Ammon's horn (tissue), 1 donor: ENCODE measurements around the gene MYH6.
A peak's percentile ranks its signal among the peaks of the same experiment; 100 is the strongest.
"Not testable (repeated sequence)": the region's sequence is repeated elsewhere in the genome, so short reads cannot be mapped to it uniquely, and the experiment has no call there.

Experiments
- DNase-seq: peaks from one replicate; pipeline ENCODE4 v3.0.0-alpha.2; 2016; ENCODE audit warnings: low spot score

Gene MYH6

DNA sequence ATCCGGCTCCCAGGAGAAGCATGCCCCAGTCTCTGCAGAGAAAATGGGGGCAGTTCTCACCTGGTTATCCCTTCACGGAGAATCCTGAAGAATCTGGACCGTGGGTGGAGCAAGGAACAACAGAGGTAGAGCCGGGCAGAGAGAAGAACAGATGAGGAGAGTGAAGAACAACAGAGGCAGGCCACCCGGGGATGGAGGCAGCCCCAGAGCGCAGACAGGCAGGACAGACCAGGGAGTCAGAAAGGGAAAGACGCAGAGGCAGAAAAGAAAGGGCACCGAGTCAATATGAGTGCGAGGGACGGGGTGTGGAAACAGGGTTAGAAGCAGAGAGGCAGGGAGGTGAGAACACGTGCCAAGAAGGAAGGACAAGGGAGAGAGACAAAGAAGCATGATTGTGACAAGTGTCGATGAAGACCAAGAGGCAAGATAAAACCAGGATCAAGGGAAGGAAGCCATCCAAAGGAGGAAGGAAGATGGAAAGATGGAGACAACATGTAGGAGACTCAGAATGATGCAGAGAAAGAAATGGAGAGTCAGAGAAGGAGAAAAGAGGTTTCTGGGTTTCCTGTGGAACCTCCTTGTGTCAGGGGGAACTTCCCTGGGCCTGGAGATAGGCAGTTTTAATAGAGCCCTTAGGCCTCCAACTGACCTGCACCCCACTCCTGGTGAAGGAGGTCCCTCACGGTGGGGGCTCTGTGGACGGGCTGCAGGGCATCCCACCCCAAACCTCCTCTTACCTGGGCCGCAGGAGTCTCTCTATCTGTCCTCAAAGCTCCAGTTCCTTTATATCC, at the start of gene MYH6:
TSS of gene MYH6 (minus strand) at position 758 of the 791 bp plus-strand sequence. CDS start 1,050 bp downstream, outside the sequence.
- DNase-seq: no peak

GRCh38 chr14:23456883-23457586, 49.0 kb upstream of the MYH6 start:
- DNase-seq: not testable (repeated sequence)

DNA sequence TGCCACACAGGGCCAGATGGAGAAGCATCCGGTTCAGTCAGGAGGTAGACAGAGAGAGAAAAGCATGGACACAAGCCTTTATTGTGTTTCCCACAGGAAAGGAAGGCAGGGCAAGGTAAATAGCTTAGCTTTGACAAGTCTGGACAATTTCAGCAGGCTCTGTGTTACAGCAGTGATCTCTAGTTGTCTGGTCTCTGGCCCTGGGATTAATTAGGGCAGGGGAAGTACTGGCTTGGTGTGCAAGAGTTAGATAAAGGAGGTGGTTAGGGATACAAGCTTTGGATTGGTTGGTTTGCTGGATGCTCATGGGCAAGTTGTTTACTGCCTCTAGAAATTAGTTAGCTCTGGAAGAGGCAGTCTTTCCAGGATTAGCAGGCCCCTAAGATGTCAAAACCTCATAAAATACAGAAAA, 46.4 kb upstream of the MYH6 start:
- DNase-seq: no peak

- no peak for DNase-seq
Observed at GRCh38 chr14:23452237-23452636, 44.2 kb upstream of the MYH6 start.

GRCh38 chr14:23450379-23450778, 42.3 kb upstream of the MYH6 start:
- DNase-seq: no peak

DNA sequence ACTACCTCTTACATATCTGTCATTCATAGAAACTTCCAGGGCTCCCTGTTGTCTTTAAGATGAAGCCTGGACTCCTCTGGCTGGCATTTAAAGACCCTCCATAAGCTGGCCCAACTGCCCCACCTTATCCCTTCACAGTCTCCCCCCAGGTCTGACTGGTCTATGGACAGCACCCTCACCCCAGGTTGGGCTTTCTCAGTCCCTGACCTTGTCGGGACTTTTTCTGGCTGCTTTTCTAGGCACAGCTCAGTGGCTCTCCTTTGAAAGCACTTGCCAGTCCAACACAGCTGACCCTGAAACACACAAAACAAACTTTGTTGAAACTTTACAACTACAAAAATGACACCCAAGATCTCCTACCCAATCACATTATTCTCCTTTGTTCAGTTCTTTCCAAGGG, 41.2 kb upstream of the MYH6 start:
- no peak for DNase-seq

- DNase-seq: no peak
Observed at GRCh38 chr14:23447361-23448350, 39.6 kb upstream of the MYH6 start.

- no peak for DNase-seq
Observed at GRCh38 chr14:23446291-23446851, 38.3 kb upstream of the MYH6 start.

DNA sequence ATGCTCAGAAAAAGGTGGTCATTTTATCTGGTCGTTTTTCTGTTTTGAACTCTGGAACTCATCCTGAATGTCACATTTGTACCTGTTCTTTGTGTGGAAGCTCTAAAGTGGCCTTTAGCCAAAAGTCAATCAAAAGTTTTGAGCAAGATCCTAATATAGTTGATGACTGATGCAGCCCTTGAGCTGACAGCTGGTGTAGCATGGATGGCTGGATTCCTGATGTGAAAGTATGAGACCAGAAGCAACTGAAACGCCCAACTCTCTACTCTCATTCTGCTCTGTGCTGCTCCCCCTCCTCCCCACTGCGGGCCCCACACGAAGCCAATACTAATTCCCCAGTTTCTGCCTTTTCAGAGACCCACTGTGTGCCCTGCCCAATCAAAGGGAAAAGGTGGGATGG, 37.7 kb upstream of the MYH6 start:
- no peak for DNase-seq

DNA sequence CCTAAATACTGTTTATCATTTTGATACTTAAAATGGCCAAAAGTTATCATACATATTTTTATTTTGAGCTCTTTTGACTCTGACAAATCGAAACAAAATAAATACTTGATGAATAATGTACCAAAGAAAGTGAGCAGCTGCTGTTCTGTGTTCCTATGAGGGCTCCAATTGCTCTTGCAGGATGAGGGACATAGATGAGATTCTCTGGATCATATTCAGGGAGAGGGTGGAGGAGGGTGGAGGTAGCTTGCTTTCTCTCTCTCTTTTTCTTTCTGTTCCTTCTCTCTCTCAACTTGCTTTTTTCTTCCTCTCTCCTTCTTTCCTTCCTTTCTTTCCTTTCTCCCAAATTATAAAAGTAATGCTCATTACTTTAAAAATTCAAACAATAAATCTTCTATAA, 36.2 kb upstream of the MYH6 start:
- no peak for DNase-seq

DNA sequence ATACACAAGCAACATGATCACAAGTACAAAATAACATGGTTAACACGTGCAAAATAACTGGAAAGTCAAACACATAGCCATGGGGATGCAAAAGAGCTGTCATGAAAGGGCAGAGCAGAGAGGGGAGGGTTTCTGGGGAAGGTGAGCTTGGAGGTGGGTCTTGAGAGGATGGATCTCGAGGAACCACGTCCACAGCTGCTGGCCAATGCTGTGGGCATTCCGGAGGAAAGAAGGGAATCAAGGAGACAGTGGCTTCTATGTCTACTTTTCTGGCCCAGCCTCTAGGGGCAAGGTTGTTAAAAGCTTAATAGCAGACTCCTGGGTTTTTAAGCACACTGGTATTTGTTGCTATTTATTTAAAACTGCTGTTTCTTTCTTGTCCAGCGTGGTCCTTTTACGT, 35.8 kb upstream of the MYH6 start:
- no peak for DNase-seq

GRCh38 chr14:23443411-23443812, 35.3 kb upstream of the MYH6 start:
- no peak for DNase-seq

DNA sequence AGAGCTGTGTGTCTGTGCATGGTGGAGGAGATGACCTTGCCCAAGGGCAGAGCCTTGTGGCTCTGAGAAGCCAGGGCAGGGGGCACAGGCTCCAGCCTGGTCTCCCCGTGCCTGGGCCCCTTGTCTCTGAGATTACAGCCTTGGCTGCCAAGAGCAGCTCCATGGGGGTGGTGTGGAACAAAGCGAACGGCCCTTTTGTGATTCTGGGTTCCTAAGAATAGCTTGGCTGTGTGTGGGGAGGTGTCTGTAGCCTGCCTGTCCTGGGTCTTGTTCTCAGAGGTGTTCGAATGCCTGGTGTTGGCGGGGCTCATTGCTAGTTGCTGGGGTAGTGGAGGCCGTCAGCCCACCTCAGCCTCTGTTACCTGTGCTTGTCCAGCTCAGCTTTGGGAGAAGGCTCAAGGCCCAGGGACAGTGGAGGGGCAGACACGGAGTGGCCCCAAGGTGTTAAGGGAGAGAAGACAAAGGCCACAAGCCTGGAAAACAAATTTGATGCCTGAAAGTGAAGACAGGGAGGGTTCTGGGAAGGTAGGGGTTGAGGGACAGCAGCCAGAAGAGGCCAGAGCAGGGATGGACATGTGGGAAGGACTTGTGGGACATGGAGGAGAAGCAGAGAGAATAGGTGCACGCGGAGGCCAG, 34.8 kb upstream of the MYH6 start:
- DNase-seq: no peak

DNA sequence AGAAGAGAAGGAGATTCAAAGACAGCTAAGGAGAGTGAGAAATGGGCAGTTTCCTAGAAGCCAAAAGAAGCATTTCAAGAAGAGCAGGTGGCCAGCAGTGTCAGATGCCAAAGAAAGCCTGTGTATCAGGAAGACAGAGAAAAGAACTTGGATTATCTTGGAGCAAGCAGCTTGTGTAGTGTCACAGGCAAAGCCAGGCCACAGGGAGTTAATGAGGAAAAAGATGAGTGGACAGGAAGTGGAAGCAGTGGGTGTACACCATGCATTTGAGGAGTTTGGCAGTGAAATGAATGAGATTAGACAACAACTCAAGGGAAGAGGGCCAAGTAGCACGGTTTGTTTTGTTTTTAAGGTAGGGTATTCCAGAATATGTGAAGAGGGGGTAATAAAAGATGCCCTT, 33.0 kb upstream of the MYH6 start:
- DNase-seq: no peak

GRCh38 chr14:23439107-23439835, 31.2 kb upstream of the MYH6 start:
- no peak for DNase-seq

- no peak for DNase-seq
Observed at GRCh38 chr14:23438101-23438971, 30.3 kb upstream of the MYH6 start.

DNA sequence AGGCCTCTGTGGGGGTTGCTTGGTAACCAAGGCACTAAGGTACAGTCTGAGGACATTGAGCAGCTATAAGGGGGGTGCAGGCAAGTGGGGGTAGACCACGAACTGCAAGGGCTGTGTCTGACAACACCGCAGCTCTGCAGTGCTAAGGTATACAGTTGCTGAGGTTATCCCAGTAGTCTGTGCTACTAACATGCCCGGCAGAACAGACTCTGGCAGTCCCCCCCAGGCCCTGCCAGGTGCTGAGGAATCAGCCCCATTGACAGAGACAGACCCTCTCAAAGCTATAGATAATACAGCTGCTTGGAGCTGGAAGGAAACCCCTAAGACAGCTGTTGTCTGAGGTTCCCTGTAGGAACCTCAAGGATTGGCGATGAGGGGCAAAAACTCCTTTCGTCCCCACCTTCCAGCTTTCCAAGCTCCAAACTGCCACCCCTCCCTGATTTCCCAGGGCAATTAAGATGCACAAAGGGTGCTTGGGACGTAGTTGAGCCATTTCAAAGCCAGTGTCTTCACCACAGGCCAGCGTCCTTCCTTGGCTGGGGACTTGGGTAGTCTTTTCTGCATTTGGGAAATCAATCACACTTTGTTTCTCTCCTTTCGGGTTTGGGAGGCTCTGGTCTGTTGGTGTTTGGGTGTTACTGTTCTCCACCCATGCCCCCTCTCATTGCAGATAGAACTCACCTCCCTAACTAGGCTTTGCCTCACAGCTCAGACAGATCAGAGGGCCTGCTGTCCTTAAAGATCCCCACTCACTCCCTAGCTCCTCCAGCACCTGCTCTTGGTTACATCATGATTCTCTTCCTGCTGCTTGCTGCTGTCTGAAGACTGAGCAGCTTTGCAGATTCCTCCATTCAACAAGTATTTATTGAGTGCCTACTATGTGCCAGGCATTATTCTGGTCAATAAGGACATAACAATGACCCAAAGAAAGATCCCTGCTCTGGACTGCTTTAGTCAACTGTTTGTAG, 29.3 kb upstream of the MYH6 start:
- DNase-seq: no peak

- DNase-seq: peak; percentile 90
Observed at GRCh38 chr14:23436327-23437132, 28.5 kb upstream of the MYH6 start.
